GM18951 (cell line): Measurements from ENCODE around the gene ADARB2.

Source experiments
- POLR2A ChIP-seq: IDR thresholded peaks from 4 replicates; pipeline ENCODE4 v1.6.1; 2011; ENCODE audit warnings: mild to moderate bottlenecking; ENCODE audit not compliant: insufficient read length, insufficient read depth; ENCODE audit errors: extremely low read depth
- in situ Hi-C: fragments of 300-500 bp; cut with MboI; formaldehyde crosslinking; loops from one replicate; pipeline ENCODE4 v1.12.0; 2022; ENCODE audit warnings: low sequenced_read_pairs, mixed read lengths, inconsistent platforms; ENCODE audit not compliant: unreplicated experiment

The ADARB2 gene

DNA sequence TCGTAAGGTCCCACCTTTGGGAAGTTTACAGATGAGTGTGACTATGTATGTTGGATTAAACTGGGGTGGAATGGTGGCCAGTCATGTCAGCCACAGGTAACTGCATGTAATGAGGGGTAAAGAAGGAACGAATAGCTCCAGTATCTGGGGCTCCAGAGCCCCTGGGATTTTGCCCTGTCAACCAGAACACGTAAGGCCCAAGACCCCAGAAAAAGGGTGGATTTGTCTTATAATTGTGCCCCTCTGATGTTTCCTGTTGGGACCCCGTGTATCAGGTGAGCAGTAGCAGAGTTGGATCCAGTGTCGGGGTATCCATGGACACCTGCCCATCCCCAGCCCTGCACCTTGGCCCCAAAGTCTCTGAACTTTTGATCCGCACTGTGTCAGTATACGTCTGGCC lies 76.9 kb downstream of the ADARB2 start:
- no peak for TF ChIP-seq POLR2A
- in situ Hi-C loops, result no loop called here

DNA sequence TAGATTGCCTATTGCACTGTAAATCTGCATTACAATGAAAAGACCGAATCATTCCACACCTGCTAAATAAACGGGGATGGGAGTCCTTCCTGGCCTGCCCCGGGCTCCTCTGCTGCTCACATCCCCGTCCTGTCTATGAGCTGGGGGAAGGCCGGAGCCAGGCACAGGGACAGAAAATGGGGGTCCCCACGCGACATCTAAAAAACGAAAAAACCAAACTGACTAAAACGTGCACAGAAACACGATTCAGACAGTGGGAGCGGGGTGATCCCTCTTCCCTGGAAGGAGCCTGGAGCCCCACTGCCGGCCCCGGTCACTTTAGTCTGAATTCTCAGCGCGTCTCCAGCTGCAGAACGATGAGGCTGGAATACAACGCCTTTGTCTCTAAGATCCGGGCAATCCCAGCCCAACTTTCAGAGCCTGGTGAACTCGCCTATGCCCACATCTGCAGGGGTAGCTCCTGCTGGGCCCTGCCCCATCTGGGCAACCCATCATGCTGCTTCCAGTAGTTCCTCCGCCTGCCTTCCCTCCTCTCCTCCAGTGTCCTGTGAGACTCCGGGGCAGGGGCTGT lies 78.0 kb downstream of the ADARB2 start:
- TF ChIP-seq POLR2A, result no peak
- in situ Hi-C loops, result no loop called here

DNA sequence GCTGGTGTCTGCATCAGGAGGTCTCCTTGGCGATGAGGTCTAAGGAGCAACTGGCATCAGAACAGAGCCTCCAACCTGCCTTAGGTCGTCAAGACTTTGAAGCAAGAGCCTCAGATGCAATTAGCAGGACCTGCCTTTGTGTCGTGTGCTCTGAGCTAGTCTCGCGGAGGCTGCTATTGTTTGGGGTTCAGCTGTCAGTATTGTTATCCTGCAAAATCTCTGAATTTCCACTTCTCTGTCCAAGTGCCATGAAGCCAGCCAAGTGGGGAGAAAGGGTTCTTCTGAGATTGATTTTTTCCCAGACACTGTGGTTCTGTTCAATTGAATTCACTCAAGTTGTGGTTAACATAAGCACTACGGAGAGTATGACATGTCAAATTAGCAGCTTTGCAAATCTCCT lies 78.7 kb downstream of the ADARB2 start:
- in situ Hi-C loops, result no loop called here
- TF ChIP-seq POLR2A, result no peak

DNA sequence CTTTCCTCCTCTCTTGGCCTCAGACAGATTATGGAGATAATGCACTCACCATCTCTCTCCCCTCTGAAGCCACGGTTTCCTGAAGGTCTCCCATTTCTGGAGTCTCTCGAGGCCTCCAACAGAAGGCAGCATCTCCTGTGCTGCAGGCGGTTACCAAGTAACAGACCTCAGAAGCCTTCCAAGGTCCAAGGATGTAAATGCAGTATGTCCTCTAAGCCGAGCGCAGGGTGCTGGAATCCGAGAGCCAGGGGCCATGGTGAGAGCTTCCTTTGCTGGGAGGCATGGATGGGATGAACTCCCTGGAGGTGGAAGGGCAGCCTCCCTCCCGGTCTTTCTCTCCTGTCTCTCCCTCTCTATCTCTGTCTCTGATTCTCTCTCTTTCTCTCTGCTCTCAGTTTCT lies 79.8 kb downstream of the ADARB2 start:
- TF ChIP-seq POLR2A, result no peak
- in situ Hi-C loops, result no loop called here

DNA sequence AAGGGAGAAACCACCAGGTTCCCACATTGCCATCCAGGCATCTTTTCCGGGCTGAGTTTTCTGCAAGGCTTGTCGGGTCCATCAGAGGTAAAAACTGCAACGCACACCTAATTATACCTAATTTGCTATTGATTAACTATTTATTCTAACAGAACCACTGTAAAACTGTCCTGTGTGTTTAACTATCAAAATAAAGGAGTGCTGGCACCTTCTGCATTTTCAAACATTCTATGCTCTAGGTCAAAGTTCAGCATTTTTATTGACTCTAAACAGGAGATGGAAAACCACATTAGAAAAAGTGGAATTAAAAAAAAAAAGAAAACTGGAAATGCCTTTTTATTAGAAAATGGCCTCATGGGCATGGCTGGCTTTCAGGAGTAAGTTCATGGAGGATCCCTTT lies 82.0 kb downstream of the ADARB2 start:
- in situ Hi-C loops, result no loop called here
- no peak for TF ChIP-seq POLR2A

DNA sequence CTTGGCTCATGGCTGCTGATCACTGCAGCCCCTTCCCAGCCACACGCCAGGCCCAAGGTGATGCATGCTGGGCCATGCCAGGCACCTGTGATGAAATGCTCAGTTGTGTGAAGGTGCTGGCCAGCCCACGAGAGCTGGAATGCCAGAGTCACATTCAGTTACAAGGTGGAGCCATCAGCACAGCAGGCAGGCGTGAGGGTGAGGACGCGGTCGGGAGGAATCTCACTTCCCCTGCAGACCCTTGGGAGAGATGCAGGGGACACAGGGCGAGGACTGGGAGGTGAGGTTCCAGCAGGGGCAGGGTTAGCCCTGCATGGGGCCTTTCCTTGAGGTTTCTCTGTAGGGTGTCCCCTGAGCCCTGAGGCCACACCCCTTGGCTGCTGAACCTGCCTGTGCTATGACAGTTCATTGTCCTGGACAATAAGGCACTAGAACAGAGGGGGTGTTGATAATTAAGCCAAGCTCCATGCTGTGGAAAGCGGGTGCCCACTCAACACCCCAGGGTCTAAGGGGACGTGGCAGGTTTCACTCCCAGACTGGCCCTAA lies 82.4 kb downstream of the ADARB2 start:
- in situ Hi-C loops, result no loop called here
- TF ChIP-seq POLR2A, result no peak

DNA sequence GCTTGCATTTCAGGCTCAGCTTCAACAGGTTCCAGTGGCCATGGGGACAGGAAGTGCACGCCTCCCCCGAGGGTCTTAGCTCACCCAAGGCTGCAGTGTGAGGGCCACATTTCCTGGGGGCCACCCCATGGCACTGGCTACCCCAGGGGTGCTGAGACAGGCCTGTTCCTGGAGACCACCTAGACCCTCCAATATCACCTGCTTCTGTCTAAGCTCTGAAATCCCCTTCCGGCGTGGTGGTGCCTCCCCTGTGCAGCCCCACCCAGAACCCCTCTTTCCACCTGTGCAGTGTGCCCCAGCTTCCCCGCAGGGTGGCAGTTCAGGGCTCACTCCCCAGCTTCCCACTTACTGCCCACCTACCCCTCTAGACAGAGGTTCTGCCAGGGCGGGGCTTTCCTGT lies 83.1 kb downstream of the ADARB2 start:
- TF ChIP-seq POLR2A, result no peak
- in situ Hi-C loops, result no loop called here

DNA sequence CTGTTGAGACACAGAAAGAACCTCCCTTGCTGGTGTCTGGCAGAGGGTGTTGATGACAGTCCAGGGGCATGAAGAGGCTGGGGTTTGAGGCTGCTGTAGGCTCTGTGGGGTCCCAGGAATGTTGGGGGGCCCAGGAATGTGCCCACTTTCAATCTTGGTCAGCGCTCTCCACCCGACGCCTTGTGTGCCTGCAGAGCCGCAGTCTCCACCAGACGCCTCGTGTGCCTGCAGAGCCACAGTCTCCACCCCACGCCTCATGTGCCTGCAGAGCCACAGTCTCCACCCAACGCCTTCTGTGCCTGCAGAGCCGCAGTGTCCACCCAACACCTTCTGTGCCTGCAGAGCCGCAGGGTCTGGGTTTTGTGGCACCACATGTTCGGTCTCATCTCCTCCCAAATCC lies 84.0 kb downstream of the ADARB2 start:
- in situ Hi-C loops, result no loop called here

DNA sequence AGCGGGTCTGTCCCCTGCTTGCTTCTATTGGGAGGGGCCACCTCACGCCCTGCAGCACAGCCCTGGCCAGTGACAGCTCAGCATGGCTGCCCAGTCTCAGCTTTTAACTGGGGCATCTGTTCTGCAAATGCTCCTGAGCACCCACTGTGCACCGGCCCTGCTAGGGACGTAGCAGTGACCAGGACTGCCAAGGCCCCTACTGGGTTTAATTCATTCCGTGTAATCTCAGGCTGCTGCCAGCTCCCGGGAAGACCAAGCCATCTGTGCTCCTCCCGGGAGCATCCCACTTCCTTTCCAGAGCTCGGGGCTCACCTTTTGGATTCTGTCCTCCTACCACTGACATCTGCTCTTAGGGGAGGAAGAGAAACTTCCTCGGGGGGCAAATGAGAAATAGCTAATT lies 85.2 kb downstream of the ADARB2 start:
- in situ Hi-C loops, result no loop called here
- no peak for TF ChIP-seq POLR2A

More for the DNA sequence above, 84.0 kb downstream of the ADARB2 start:
- TF ChIP-seq POLR2A, result no peak

DNA sequence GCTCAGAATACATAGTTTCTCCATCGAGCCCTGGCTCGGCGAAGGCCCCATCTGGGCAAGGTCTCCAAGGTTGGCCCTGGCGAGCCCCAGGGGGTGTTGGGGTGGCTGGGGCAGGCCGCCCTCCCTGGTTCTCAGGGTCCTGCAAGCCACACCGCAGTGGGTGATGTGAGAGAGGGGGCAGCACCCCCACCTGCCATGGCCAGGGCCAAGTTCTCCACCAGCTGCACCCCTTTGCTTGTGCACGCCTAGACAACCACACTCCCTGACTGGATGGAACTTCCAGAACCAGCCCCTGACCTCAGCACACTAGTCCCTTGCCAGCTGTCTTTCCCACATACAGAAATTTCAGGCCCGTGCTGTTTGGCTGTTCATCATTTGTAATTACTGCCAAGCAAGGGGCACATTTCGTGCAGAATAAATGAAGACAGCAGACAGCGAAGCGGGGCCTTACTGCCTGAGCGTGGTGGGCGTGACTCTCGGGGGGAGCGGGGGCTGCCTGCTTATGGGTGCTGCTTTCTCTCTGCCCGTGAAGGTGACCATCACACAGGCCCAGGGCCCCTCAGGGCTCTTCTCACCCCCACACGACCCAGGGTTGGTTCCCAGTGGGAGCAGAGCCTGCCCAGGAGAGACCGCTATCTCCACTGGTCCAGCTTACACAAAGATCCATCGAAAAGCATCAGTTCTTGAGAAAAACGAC lies 85.9 kb downstream of the ADARB2 start:
- TF ChIP-seq POLR2A, result no peak
- in situ Hi-C loops, result no loop called here

DNA sequence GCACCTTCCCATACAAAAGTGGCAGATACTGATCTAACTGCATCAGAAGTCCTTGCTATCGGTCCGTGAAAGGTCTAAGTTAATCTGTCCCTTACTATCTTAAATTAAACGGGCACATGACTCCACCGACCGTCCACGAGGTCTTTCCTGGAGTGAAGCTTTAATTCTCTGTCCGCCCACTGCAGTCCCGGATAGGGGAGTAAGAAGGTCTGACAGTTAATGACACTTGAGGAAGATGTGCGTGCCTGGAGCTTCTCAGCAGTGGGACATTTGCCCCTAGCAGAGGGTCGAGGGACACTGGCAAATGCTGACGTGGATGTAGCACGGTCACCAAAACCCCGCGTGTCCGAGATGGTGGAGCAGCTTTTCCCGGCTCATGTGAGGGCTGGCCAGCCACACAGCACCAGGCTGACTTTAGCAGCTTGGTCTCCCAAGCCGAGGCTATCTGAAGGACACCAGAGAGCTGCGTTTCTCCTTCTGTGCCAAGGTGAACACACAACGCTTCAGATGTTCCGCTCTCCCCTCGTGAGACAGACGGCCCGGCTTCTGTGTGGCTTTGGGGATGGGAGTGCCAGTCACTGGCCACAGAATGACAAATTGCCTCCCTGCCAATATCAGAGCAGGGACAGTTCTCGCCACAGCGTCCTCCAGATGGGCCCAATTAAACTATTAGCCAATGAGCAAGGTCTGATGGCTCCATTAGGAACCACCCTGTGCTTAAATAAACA lies 86.6 kb downstream of the ADARB2 start:
- TF ChIP-seq POLR2A, result no peak
- in situ Hi-C loops, result no loop called here

DNA sequence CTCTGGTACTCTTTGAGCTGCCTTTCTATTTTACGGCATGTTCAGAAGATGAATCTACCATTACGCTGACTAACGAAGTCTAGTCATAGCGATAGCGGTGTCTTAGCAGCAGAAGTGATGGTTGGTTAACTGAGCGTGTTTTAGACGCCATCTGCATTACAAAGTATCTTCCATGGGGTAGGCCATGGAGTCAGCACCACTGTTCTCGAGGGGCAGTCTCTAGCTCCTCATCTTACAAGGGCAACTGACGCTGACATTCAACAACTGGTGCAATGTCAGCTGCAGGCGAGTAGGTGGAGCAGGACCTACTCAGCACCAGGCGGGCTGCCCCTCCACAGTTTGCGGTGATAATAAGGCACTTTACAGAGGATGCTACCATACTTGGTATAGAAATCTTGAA lies 88.7 kb downstream of the ADARB2 start:
- TF ChIP-seq POLR2A, result no peak
- in situ Hi-C loops, result no loop called here

DNA sequence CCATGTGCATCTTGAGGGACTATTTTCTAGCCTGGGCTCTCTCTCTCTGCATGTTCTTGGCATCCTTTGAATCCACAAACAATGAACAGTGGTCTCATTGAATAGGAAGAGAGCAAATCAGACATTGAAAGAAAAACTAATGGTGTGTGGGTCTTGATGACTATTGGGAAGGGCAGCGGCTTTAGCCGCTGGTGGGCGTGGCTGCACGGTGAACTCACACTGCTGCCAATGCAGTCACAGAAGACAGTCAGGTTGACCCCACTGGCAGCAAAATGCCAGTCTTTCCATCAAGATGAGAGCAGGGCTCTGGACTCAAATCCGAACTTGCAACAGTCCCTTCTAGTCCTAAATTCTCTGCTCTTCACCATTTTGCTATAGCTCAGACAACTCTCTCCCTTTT lies 91.0 kb downstream of the ADARB2 start:
- TF ChIP-seq POLR2A, result no peak
- in situ Hi-C loops, result no loop called here

DNA sequence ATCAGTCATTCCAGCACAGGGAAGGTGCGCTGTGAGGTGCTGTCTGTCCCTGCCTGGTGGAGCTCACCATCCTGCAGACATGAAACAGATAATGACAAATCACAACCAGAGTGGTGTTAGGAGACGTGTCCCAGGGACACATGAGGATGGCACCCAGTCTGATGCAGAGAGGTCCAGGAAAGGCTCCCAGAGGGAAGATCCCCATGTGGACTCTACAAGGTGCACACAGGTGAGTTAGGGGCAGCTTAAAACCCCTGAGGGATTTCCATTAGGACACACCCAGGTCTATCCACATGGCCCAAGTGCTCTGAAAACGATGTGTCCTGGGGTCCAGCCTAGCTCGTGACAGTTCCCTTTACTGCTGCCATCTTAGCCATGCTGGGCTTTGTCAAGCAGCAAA lies 91.4 kb downstream of the ADARB2 start:
- in situ Hi-C loops, result no loop called here
- no peak for TF ChIP-seq POLR2A
